ENCODE measurements around the gene SLC26A4. TPM values are rescaled to one million over a fixed set of nuclear protein-coding genes. Genes with fewer than 3 reads are reported as not detected.

SLC26A4 gene
- total and polyA plus RNA-seq, 9 of the 15 experiments (the other 6 are each of a cell fraction or from before 2014, with no cell fraction given): 0.09 to 1.2 (median 0.33) TPM

DNA sequence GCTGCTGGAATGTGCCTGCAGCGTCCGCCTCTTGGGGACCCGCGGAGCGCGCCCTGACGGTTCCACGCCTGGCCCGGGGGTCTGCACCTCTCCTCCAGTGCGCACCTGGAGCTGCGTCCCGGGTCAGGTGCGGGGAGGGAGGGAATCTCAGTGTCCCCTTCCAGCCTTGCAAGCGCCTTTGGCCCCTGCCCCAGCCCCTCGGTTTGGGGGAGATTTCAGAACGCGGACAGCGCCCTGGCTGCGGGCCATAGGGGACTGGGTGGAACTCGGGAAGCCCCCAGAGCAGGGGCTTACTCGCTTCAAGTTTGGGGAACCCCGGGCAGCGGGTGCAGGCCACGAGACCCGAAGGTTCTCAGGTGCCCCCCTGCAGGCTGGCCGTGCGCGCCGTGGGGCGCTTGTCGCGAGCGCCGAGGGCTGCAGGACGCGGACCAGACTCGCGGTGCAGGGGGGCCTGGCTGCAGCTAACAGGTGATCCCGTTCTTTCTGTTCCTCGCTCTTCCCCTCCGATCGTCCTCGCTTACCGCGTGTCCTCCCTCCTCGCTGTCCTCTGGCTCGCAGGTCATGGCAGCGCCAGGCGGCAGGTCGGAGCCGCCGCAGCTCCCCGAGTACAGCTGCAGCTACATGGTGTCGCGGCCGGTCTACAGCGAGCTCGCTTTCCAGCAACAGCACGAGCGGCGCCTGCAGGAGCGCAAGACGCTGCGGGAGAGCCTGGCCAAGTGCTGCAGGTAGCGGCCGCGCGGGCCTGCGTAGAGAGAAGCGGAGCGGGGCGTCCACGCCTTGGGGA lies 645 bp downstream of the SLC26A4 start:
- H3K9ac ChIP-seq (ENCODE audit: insufficient read depth in 1 of 2, low read depth in 2 of 2, low read length in 2 of 2): no peak overlapping the region
- CTCF ChIA-PET (ENCODE audit: low intra/inter-chr PET ratio): no interaction called here
- in situ Hi-C loops (cut with MboI): no loop called here
- TF ChIP-seq ZBTB33 (CRISPR knock-in tag; IDR thresholded peaks at IDR 0.05): peak; percentile 90
- 0 out of 2 replicates have a peak, but pooled peaks have one; percentile 9 for TF ChIP-seq PHF8 (IDR thresholded peaks at IDR 0.05; ENCODE audit: borderline replicate concordance, low read length)
- TF ChIP-seq RAD21 (CRISPR knock-in tag; conservative IDR thresholded peaks at IDR 0.05 in 1 of 2, IDR thresholded peaks at IDR 0.05 in 1 of 2): no peak
- peaks cover 12% of the 10 kb centered on the region in 2 experiments; a peak in 4 of 5 replicates for H3K4me1 ChIP-seq (replicated peaks in 1 of 2; ENCODE audit: control insufficient read depth in 2 of 2, insufficient read depth in 2 of 2, low read length in 2 of 2)
- ATAC-seq: no peak
- H3K79me2 ChIP-seq (ENCODE audit: control insufficient read depth, insufficient read depth, low read length): no peaks in the 10 kb centered on the region
- H4K20me1 ChIP-seq (replicated peaks; ENCODE audit: control insufficient read depth, insufficient read depth, low read length): no peaks in the 10 kb centered on the region
- H3K4me2 ChIP-seq (ENCODE audit: insufficient read depth, low read length): no peak overlapping the region
- FAIRE-seq: no peak
- WGBS (ENCODE audit: insufficient coverage, low coverage, missing lambda C conversion rate): 85% methylated on average over 46 of the region's 73 CpGs
- no peak overlapping the region for H2AFZ ChIP-seq (ENCODE audit: low read depth, low read length)
- H3K9me3 ChIP-seq (replicated peaks; ENCODE audit: control insufficient read depth, insufficient read depth, low read depth, low read length): no peaks in the 10 kb centered on the region
- no peaks in the 10 kb centered on the region for H3K9me1 ChIP-seq (ENCODE audit: control insufficient read depth, insufficient read depth, low read length)
- POLR2A ChIA-PET: no interaction called here
- H3K36me3 ChIP-seq (ENCODE audit: control insufficient read depth, insufficient read depth, low read length): no peaks in the 10 kb centered on the region
- H3K27ac ChIP-seq (ENCODE audit: extremely low read depth, low read depth, low read length): no peak overlapping the region
- H3K4me3 ChIP-seq: no peak overlapping the region
- DNase-seq (ENCODE audit: extremely low read depth in 1 of 4, low spot score in 3 of 4): no peak
- intact Hi-C loops (cut with micrococcal nuclease): no loop called here
- H3K27me3 ChIP-seq (ENCODE audit: control insufficient read depth in 2 of 2, insufficient read depth in 2 of 2, low read length in 2 of 2): no peaks in the 10 kb centered on the region
- no TSS peak for BruUV-seq (replicated peaks)
